ENCODE results near the gene LRRC1. TPM values are rescaled to one million over a fixed set of nuclear protein-coding genes. Genes with fewer than 3 reads are reported as not detected.

LRRC1 gene
- total RNA-seq, 1 experiment from 2014 or later: 10.3 TPM

- H2BK12ac ChIP-seq (ENCODE audit: insufficient read length, low read depth, low read length): no peak overlapping the region
- no peak overlapping the region for H2AK5ac ChIP-seq (ENCODE audit: insufficient read length, low read length)
- H2BK20ac ChIP-seq (ENCODE audit: low read depth, low read length, poor library complexity, severe bottlenecking): no peak overlapping the region
- Mint-ChIP-seq H3K4me3 (no peak overlapping the region), H3K4me1 (peaks cover 17% of the 10 kb centered on the region in 2 experiments), H3K27ac (no peak overlapping the region), H3K27me3 (ENCODE audit: low read depth) (peaks cover 5% of the 10 kb centered on the region), H3K9me3 (peaks cover 6 to 16% of the 10 kb centered on the region in 2 experiments; a peak in 4 of 5 replicates), H3K36me3 (ENCODE audit: insufficient read depth in 1 of 3, low read depth in 3 of 3) (peaks cover 0 to 15% (median 5%) of the 10 kb centered on the region in 3 experiments; a peak in 4 of 7 replicates)
- H3K27me3 ChIP-seq (ENCODE audit: insufficient read depth, low read length): no peaks in the 10 kb centered on the region
- H3K9me3 ChIP-seq (ENCODE audit: control insufficient read depth, low read depth, low read length): no peaks in the 10 kb centered on the region
- no peak overlapping the region for H4K91ac ChIP-seq (ENCODE audit: insufficient read length, low read depth, low read length)
- no peak overlapping the region for H3K23ac ChIP-seq (ENCODE audit: insufficient read length, low read depth, low read length)
- H2BK5ac ChIP-seq (ENCODE audit: insufficient read length, low read length): no peak overlapping the region
- WGBS (ENCODE audit: extremely low coverage, insufficient read length, low lambda C conversion rate): no CpG with 5 or more reads among the region's 2 CpGs
- peaks cover 18% of the 10 kb centered on the region for H3K23me2 ChIP-seq (ENCODE audit: insufficient read length, low read depth, low read length, poor library complexity, severe bottlenecking)
- no peak overlapping the region for H3K18ac ChIP-seq (ENCODE audit: insufficient read length, low read depth, low read length)
- no peaks in the 10 kb centered on the region for H3K79me1 ChIP-seq (ENCODE audit: insufficient read depth, low read depth, low read length, poor library complexity, severe bottlenecking)
- no peak overlapping the region for H3K9ac ChIP-seq (ENCODE audit: extremely low read depth, insufficient read length, low read length)
- no peak overlapping the region for H4K5ac ChIP-seq (ENCODE audit: insufficient read length, low read depth, low read length)
- H4K8ac ChIP-seq (replicated peaks; ENCODE audit: insufficient read length, low read depth, low read length): no peak overlapping the region
- H3K56ac ChIP-seq (ENCODE audit: insufficient read length, low read depth, low read length): no peak overlapping the region
- no peak overlapping the region for H3K27ac ChIP-seq (ENCODE audit: insufficient read length, low read depth, low read length)
- no peak for DNase-seq
- no peak for TF ChIP-seq CTCF (conservative IDR thresholded peaks at IDR 0.05)
- H3T11ph ChIP-seq (ENCODE audit: low read length): no peak overlapping the region
- no peaks in the 10 kb centered on the region for H4K20me1 ChIP-seq (ENCODE audit: control insufficient read depth, insufficient read depth, insufficient read length)
- H3K4ac ChIP-seq (ENCODE audit: low read depth, low read length): no peak overlapping the region
- H2BK120ac ChIP-seq (ENCODE audit: low read depth, low read length, poor library complexity, severe bottlenecking): no peak overlapping the region
- H3K4me1 ChIP-seq (ENCODE audit: insufficient read depth, low read length): no peaks in the 10 kb centered on the region
- H3K4me2 ChIP-seq (ENCODE audit: insufficient read depth, insufficient read length, low read length): no peak overlapping the region
- no peak overlapping the region for H2AFZ ChIP-seq (ENCODE audit: low read length)
- no peak overlapping the region for H2BK15ac ChIP-seq (ENCODE audit: low read depth, low read length)
- no peak overlapping the region for H3K14ac ChIP-seq (ENCODE audit: insufficient read depth, low read length)
- peaks cover 3% of the 10 kb centered on the region; the same call in 1 of the 2 replicates for H3K79me2 ChIP-seq (ENCODE audit: insufficient read depth, low read length)
Observed at GRCh38 chr6:53790886-53791285, 3.9 kb upstream of the LRRC1 start.

Measured in H9 (cell line).